Effector memory CD4-positive, alpha-beta T cell (primary cell): Measurements from ENCODE around the gene FUOM.

Source experiments
- DNase-seq, 3 donors: peaks; one replicate each; pipeline ENCODE4 v3.0.0-alpha.2; 2020
- H3K27ac ChIP-seq: 2 replicates; pipeline ENCODE4 v1.7.0; 2013; ENCODE audit warnings: mild to moderate bottlenecking, low read length, moderate library complexity; ENCODE audit not compliant: insufficient read depth, poor library complexity, severe bottlenecking
- H3K27me3 ChIP-seq: replicated peaks from 2 replicates; pipeline ENCODE4 v1.7.0; 2013; ENCODE audit warnings: mild to moderate bottlenecking, low read length; ENCODE audit not compliant: insufficient read depth, control insufficient read depth, poor library complexity, severe bottlenecking
- H3K36me3 ChIP-seq: 2 replicates; pipeline ENCODE4 v1.7.0; 2013; ENCODE audit warnings: mild to moderate bottlenecking, low read length, moderate library complexity; ENCODE audit not compliant: control insufficient read depth, insufficient read depth
- H3K4me1 ChIP-seq: 2 replicates; pipeline ENCODE4 v1.7.0; 2013; ENCODE audit warnings: low read length, mild to moderate bottlenecking; ENCODE audit not compliant: control insufficient read depth, insufficient read depth, poor library complexity, severe bottlenecking
- H3K4me3 ChIP-seq: 2 replicates; pipeline ENCODE4 v1.7.0; 2013; ENCODE audit warnings: low read length, low read depth, mild to moderate bottlenecking; ENCODE audit not compliant: insufficient read depth, poor library complexity, severe bottlenecking
- H3K9me3 ChIP-seq: 2 replicates; pipeline ENCODE4 v1.7.0; 2013; ENCODE audit warnings: mild to moderate bottlenecking, low read length, moderate library complexity; ENCODE audit not compliant: control insufficient read depth
- total RNA-seq, 3 donors: gene quantifications; one replicate each; lab custom pipeline; 2026; lab: John Stamatoyannopoulos, UW

The FUOM gene, protein sequence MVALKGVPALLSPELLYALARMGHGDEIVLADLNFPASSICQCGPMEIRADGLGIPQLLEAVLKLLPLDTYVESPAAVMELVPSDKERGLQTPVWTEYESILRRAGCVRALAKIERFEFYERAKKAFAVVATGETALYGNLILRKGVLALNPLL
- 3.5 to 5.1 (median 4.1) reads per million in 3 donors for total RNA-seq

DNA sequence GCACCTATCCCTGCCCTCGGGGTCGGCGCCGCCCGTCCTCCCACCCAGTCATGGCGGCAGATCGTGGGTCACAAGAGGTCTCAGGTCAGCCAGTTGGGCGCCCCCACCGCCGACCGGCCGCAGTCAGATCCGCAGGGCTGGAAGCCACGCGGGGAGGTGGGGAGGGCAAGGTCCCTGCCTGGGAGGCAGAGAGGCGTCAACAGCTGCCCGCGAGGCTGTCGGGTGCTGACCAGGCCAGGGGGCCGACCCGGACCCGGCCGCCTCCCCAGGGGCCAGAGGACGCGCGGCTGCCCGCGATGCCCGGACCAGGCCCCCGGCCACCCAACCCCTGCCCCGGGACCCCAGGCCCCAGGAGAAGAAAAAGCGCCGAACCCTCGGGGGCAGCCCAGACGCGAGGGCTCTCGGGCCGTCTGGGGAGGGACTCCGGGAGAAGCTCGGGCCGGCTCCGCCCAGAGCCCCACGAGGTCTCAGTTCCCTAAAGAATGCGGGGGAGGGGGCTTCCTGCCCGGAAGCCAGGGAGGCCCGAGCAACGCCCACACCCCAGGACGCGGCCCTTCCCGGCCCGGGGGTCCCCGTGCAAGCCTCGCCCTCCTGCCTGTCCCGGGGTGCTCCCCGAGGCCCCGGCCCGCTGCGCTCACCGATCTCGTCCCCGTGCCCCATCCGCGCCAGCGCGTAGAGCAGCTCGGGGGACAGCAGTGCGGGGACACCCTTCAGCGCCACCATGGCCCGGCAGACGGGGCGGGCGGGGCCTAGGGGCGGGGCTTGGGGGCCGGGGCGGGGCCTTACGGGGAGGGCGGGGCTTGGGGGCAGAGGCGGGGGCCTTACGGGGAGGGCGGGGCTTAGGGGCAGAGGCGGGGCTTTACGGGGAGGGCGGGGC is at the start of gene FUOM:
Gene FUOM, minus strand, starts transcription at position 735 of the 877 bp plus-strand sequence. Its CDS starts 12 bp downstream, at position 723.
- Histone ChIP-seq H3K4me1 (peaks cover 9% of the 10 kb centered on the region), H3K9me3 (no peaks in the 10 kb centered on the region), H3K27me3 (no peaks in the 10 kb centered on the region), H3K27ac (peak within 1 kb of the TSS; percentile 57), H3K36me3 (no peaks in the 10 kb centered on the region), H3K4me3 (peak within 1 kb of the TSS; percentile 85)
- peak; percentile 62 to 66 (median 62) for DNase-seq

DNA sequence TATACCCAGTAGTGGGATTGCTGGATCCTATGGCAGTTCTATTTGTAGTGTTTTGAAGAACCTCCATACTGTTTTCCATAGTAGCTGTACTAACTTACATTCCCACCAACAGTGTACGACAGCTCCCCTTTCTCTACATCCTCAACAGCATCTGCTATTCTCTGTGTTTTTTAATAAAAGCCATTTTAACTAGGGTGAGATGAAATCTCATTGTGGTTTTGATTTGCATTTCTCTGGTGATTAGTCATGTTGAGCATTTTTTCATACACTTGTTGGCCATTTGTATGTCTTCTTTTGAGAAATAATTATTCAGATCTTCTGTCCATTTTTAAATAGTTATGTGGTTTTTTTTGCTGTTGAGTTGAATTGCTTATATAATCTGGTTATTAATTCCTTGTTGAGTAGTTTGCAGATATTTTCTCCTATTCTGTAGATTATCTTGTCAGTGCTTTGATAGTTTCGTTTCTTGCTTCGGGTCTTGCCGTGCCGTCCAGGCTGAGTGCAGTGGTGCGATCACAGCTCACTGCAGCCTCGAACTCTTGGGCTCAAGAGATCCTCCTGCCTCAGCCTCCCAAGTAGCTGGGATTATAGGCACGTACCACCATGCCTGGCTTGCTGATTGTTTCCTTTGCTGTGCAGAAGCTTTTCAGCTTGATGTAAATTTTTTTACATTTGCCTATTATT is 48.2 kb upstream of the FUOM start:
- Histone ChIP-seq H3K9me3 (no peaks in the 10 kb centered on the region), H3K27me3 (no peaks in the 10 kb centered on the region), H3K4me1 (peaks cover 3% of the 10 kb centered on the region), H3K36me3 (peaks cover 49% of the 10 kb centered on the region), H3K27ac (no peak overlapping the region), H3K4me3 (no peak overlapping the region)
- DNase-seq = no peak

DNA sequence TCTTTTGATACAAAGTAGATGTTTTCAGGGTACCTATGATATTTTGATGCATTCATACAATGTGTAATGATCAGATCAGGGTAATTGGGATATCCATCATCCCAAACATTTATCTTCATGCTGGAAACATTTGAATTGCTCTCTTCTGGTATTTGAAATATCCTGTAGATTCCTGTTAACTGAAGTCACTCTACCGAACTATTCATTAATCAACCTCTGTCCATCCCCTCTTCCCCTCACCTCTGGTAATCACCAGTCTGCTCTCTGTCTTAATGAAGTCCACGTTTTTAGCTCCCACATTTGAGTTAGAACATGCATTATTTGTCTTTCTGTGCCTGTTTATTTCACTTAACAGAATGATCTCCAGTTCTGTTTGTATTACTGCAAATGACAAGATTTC is 47.5 kb upstream of the FUOM start:
- no peak overlapping the region for H3K4me3 ChIP-seq
- peaks cover 44% of the 10 kb centered on the region for H3K36me3 ChIP-seq
- no peak overlapping the region for H3K27ac ChIP-seq
- H3K9me3 ChIP-seq = no peaks in the 10 kb centered on the region
- peaks cover 3% of the 10 kb centered on the region for H3K4me1 ChIP-seq
- H3K27me3 ChIP-seq = no peaks in the 10 kb centered on the region
- no peak for DNase-seq

DNA sequence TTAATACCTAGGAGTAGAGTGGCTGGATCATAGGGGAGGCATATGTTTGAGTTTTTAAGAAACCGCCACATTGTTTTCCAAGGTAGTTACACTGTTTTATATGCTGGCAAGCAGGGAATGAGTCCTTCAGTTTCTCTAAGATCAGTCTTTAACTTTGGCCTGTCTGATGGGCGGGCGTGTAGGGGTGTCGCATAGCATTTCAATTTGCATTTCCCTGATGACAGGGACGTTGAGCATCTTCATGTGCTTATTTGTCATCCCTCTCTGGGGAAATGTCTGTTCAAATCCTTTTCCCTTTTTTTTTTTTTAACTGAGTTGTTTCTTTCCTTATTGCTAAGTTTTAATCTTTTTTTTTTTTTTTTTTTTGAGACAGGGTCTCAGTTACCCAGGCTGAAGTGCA is 46.0 kb upstream of the FUOM start:
- Histone ChIP-seq H3K36me3 (peaks cover 43% of the 10 kb centered on the region), H3K27ac (no peak overlapping the region), H3K9me3 (no peaks in the 10 kb centered on the region), H3K4me1 (peaks cover 3% of the 10 kb centered on the region), H3K4me3 (no peak overlapping the region), H3K27me3 (no peaks in the 10 kb centered on the region)
- DNase-seq = no peak

DNA sequence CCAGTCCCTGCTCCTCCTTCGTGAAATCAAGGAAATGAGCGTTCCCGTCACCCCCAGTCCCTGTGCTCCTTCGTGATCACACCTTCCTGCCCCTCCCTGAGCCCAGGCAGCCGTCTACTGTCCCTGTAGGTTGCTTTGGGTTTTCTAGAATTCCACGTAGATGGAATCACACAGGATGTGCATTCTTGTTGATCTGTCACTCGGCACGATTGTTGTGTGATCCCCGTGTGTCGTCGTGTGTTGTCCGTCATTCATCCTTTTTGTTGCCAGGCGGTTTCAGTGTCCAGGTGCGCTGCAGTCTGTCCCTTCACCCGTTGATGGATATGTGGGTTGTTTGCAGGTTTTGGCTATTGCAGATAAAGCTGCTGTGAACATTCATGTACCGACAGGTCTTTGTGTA is 45.5 kb upstream of the FUOM start:
- Histone ChIP-seq H3K4me1 (peaks cover 3% of the 10 kb centered on the region), H3K36me3 (peaks cover 44% of the 10 kb centered on the region), H3K9me3 (no peaks in the 10 kb centered on the region), H3K27me3 (no peaks in the 10 kb centered on the region), H3K4me3 (no peak overlapping the region), H3K27ac (no peak overlapping the region)
- DNase-seq = no peak

DNA sequence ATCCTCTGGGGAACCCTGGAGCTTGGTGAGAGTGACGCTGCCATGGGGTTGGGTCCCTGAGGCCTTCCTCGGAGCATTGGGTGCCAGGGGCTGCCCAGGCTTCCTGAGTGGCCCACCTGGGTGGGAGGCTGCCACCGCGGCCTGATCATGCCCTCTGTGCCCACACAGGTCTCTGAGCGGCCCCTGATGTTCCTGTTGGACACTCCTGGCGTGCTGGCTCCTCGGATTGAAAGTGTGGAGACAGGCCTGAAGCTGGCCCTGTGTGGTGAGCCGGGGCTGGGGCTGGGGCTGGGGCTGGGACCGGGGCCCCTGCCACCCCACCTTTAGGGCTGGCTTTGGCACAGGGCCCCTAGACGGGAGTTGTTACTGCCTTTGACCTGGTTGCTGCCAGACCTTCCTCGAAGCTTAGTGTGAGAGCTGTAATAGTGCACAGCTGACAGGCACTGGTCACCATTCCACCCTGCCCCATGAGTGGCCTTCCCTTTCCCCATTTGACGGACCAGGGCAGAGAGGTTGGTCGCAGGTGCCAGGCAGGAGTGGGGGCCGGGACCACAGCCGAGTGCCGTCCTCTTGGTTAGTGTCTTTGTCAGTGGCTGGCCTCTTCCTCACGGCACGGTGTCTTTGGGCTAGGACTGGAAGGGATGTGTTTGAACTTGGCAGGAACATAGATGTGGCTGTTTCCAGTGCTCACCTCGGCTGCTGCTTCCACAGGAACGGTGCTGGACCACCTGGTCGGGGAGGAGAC is 44.3 kb upstream of the FUOM start:
- Histone ChIP-seq H3K27me3 (no peaks in the 10 kb centered on the region), H3K9me3 (no peaks in the 10 kb centered on the region), H3K27ac (no peak overlapping the region), H3K4me1 (peaks cover 3% of the 10 kb centered on the region), H3K36me3 (peaks cover 42% of the 10 kb centered on the region), H3K4me3 (no peak overlapping the region)
- DNase-seq = no peak

DNA sequence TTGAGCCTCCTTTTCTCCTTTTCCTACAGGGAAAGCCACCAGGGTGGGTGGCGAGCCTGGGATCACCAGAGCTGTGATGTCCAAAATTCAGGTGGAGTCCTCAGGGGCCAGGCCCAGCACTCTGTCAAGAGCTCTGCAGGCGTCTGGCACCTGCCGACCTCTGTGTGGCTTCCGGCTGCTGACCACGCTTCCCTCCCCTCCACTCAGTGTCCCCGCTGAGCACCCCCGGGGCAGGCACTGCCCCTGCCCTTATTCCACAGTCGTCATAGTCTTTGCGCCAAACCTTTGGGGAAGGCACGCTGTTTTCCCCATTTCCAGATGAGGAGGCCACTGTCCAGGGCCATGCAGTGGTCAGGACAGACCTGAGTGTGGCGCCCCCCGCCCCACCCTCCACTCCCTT is 43.7 kb upstream of the FUOM start:
- DNase-seq = no peak
- Histone ChIP-seq H3K4me3 (no peak overlapping the region), H3K36me3 (peaks cover 45% of the 10 kb centered on the region), H3K27me3 (no peaks in the 10 kb centered on the region), H3K27ac (no peak overlapping the region), H3K9me3 (no peaks in the 10 kb centered on the region), H3K4me1 (peaks cover 3% of the 10 kb centered on the region)

DNA sequence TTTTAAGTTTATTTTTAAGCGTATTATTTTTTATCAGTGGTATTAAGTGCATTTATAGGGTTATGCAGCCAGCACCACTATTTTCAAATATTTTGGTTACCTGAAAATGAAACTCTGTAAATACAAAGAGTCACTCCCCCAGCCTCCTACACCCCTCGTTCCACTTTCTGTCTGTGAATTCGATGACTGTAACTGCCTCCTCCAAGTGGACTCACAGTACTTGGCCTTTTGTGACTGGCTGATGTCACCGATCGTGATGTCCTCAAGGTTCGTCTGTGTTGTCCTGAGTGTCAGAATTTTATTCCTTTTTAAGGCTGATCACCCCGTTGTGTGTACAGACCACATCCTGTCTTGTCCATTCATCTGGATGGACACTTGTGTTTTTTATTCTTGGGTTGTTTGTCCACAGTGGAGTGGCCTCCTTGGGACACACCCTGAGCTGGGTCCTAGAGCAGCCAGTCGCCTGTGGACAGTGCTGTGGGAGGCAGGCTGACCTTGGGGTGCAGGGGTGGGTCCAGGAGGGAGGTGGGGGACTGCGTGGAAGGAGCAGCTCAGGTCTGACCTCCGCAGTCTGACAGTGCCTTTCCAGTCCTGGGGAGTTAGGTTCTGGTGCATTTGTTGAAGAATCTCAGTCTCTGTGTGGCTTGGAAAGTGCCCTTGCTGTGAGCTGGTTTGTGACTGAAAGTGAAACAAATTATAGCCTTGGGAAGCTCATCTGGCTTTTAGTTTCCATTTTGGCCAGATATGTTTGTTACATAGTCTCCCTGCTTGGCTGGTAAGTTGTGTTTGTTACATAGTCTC is 43.0 kb upstream of the FUOM start:
- Histone ChIP-seq H3K36me3 (peaks cover 51% of the 10 kb centered on the region), H3K4me3 (no peak overlapping the region), H3K27ac (no peak overlapping the region), H3K27me3 (no peaks in the 10 kb centered on the region), H3K9me3 (no peaks in the 10 kb centered on the region), H3K4me1 (peaks cover 3% of the 10 kb centered on the region)
- no peak for DNase-seq

DNA sequence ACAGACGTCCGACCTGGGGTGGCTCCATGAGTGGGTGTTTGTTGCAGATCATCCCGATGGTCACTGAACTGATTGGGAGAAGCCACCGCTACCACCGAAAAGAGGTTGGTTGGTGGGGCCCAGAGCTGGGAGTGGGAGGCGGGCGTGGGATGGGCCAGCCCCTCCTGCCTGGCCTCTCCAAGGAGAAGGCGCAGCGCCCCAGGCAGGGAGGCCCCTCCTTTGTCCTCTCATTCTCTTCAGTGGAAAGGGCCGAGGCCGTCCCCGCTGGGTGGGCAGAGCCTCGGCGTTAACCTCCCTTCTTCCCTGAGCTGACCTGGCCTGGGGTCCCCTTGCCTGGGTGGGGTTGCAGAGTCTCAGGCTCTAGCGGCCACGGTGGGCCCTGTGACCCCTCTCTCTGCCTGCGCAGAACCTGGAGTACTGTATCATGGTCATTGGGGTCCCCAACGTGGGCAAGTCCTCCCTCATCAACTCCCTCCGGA is 41.3 kb upstream of the FUOM start:
- peaks cover 46% of the 10 kb centered on the region for H3K36me3 ChIP-seq
- no peak overlapping the region for H3K27ac ChIP-seq
- no peak for DNase-seq
- no peak overlapping the region for H3K4me3 ChIP-seq
- H3K27me3 ChIP-seq = no peaks in the 10 kb centered on the region
- no peaks in the 10 kb centered on the region for H3K9me3 ChIP-seq
- H3K4me1 ChIP-seq = peaks cover 8% of the 10 kb centered on the region
